Trophoblast cell (in vitro differentiated cells and primary cell): ENCODE measurements around the gene PIK3AP1.

Experiments
- DNase-seq, 2 donors: peaks; one replicate each; pipeline ENCODE4 v3.0.0-alpha.2; 2016
- H2AFZ ChIP-seq: 2 replicates; pipeline ENCODE4 v1.6.1; 2013; ENCODE audit warnings: low read length, moderate library complexity, mild to moderate bottlenecking; ENCODE audit not compliant: insufficient read depth, poor library complexity
- H2AK5ac ChIP-seq: 2 replicates; pipeline ENCODE4 v1.6.1; 2013; ENCODE audit warnings: mild to moderate bottlenecking, low read length
- H2BK120ac ChIP-seq: 2 replicates; pipeline ENCODE4 v1.6.1; 2013; ENCODE audit warnings: low read length, mild to moderate bottlenecking, moderate library complexity; ENCODE audit not compliant: insufficient read depth, poor library complexity
- H2BK12ac ChIP-seq: 2 replicates; pipeline ENCODE4 v1.6.1; 2013; ENCODE audit warnings: mild to moderate bottlenecking, low read length, moderate library complexity
- H2BK5ac ChIP-seq: 2 replicates; pipeline ENCODE4 v1.6.1; 2013; ENCODE audit warnings: low read length, low read depth, moderate library complexity, mild to moderate bottlenecking; ENCODE audit not compliant: poor library complexity
- H3K14ac ChIP-seq: 2 replicates; pipeline ENCODE4 v1.6.1; 2013; ENCODE audit warnings: mild to moderate bottlenecking, low read length
- H3K18ac ChIP-seq: 2 replicates; pipeline ENCODE4 v1.6.1; 2013; ENCODE audit warnings: mild to moderate bottlenecking, low read length
- H3K23ac ChIP-seq: 2 replicates; pipeline ENCODE4 v1.6.1; 2013; ENCODE audit warnings: low read length
- H3K27ac ChIP-seq: 2 replicates; pipeline ENCODE4 v1.5.1; 2013; ENCODE audit warnings: low read depth, mild to moderate bottlenecking, inconsistent platforms, low read length, moderate library complexity
- H3K27me3 ChIP-seq: 2 replicates; pipeline ENCODE4 v1.6.1; 2013; ENCODE audit warnings: inconsistent platforms, mild to moderate bottlenecking, low read length, moderate library complexity; ENCODE audit not compliant: insufficient read depth
- H3K36me3 ChIP-seq, 2 experiments: 1 replicate in 1 of 2; 2 replicates in 1 of 2; pipeline ENCODE4 v1.6.1; 2013; ENCODE audit warnings: low read length in 2 of 2, mild to moderate bottlenecking in 2 of 2, moderate library complexity in 1 of 2; ENCODE audit not compliant: insufficient read depth in 2 of 2, control insufficient read depth in 1 of 2
- H3K4ac ChIP-seq: 2 replicates; pipeline ENCODE4 v1.6.1; 2013; ENCODE audit warnings: low read depth, mild to moderate bottlenecking, low read length, moderate library complexity
- H3K4me1 ChIP-seq, 2 experiments: 1 replicate in 1 of 2; 2 replicates in 1 of 2; pipeline ENCODE4 v1.6.1; 2013; ENCODE audit warnings: low read length in 2 of 2, mild to moderate bottlenecking in 2 of 2, moderate library complexity in 1 of 2; ENCODE audit not compliant: insufficient read depth in 2 of 2, control insufficient read depth in 1 of 2
- H3K4me2 ChIP-seq: 2 replicates; pipeline ENCODE4 v1.6.1; 2013; ENCODE audit warnings: inconsistent platforms, mild to moderate bottlenecking, low read length, moderate library complexity
- H3K4me3 ChIP-seq: 2 replicates; pipeline ENCODE4 v1.5.1; 2013; ENCODE audit warnings: mild to moderate bottlenecking, low read depth, low read length, inconsistent platforms
- H3K79me1 ChIP-seq: one replicate; pipeline ENCODE4 v1.6.1; 2013; ENCODE audit warnings: low read length
- H3K79me2 ChIP-seq: 2 replicates; pipeline ENCODE4 v1.6.1; 2013; ENCODE audit warnings: low read length, mild to moderate bottlenecking; ENCODE audit not compliant: control insufficient read depth, insufficient read depth, poor library complexity
- H3K9ac ChIP-seq: 2 replicates; pipeline ENCODE4 v1.6.1; 2013; ENCODE audit warnings: mild to moderate bottlenecking, low read length
- H3K9me3 ChIP-seq: 2 replicates; pipeline ENCODE4 v1.6.1; 2013; ENCODE audit warnings: low read depth, mild to moderate bottlenecking, control low read depth, inconsistent platforms, low read length; ENCODE audit not compliant: insufficient read depth
- H4K12ac ChIP-seq: 2 replicates; pipeline ENCODE4 v1.6.1; 2013; ENCODE audit warnings: low read depth, mild to moderate bottlenecking, low read length, moderate library complexity
- H4K8ac ChIP-seq: 2 replicates; pipeline ENCODE4 v1.6.1; 2013; ENCODE audit warnings: low read depth, mild to moderate bottlenecking, low read length, moderate library complexity
- H4K91ac ChIP-seq: one replicate; pipeline ENCODE4 v1.6.1; 2013; ENCODE audit warnings: low read depth, mild to moderate bottlenecking, low read length, moderate library complexity
- WGBS: extraction: QIAGEN DNeasy Blood & Tissue Kit; methylation state at CpG from one replicate; pipeline ENCODE4 v1.1.7; 2013; ENCODE audit warnings: missing lambda C conversion rate; ENCODE audit not compliant: insufficient read length, insufficient coverage; ENCODE audit errors: extremely low coverage; 5-methylcytosine and 5-hydroxymethylcytosine counted together

The PIK3AP1 gene

DNA sequence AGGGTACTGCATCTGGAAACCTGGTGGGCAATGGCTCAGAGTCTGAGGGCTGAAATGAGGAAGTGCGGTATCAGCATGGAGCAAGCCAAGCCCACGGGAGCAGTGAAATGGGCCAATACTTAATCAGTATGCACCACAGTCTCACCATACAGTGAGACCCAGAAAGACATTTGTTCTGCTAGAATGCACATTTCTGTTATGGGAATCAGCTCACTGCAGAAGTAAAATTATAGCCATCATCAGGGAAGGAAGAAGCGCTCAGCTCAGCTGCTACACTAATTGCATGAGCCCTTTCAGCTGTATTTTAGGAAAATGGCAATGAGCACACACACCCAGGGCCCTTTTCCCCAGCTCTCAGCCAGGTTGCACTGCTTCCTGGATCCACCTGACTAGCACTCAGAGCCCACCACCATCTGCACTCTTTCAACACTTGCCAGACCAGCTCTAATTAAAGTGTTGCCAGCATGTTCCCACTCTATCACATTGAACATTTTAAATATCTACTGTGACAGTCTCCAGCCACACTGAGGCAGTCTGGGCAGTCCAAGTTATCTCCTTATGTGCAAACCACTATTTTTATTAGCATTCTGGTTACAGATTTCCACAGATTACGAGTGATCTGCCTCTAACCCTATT is 44.2 kb upstream of the PIK3AP1 start:
- H3K4me1 ChIP-seq, result no peaks in the 10 kb centered on the region
- no peaks in the 10 kb centered on the region for H3K79me2 ChIP-seq
- H2BK5ac ChIP-seq, result no peak overlapping the region
- H3K4me3 ChIP-seq, result no peak overlapping the region
- H2AFZ ChIP-seq, result no peak overlapping the region
- no peak overlapping the region for H3K14ac ChIP-seq
- H2BK12ac ChIP-seq, result no peak overlapping the region
- H3K27me3 ChIP-seq, result no peaks in the 10 kb centered on the region
- no CpG with 5 or more reads among the region's 4 CpGs for WGBS
- H4K91ac ChIP-seq, result no peak overlapping the region
- no peaks in the 10 kb centered on the region for H3K79me1 ChIP-seq
- H4K12ac ChIP-seq, result no peak overlapping the region
- H3K18ac ChIP-seq, result no peak overlapping the region
- H3K9me3 ChIP-seq, result no peaks in the 10 kb centered on the region
- H3K9ac ChIP-seq, result no peak overlapping the region
- H2BK120ac ChIP-seq, result no peak overlapping the region
- no peak overlapping the region for H3K27ac ChIP-seq
- H3K23ac ChIP-seq, result no peak overlapping the region
- no peak overlapping the region for H2AK5ac ChIP-seq
- no peaks in the 10 kb centered on the region for H3K36me3 ChIP-seq
- no peak overlapping the region for H3K4me2 ChIP-seq
- no peak overlapping the region for H3K4ac ChIP-seq
- H4K8ac ChIP-seq, result no peak overlapping the region
- DNase-seq, result no peak

GRCh38 chr10:96758423-96758822 is 38.1 kb upstream of the PIK3AP1 start:
- H3K27ac ChIP-seq, result no peak overlapping the region
- no peaks in the 10 kb centered on the region for H3K36me3 ChIP-seq
- no peak overlapping the region for H2AK5ac ChIP-seq
- H3K4me2 ChIP-seq, result no peak overlapping the region
- H3K79me2 ChIP-seq, result no peaks in the 10 kb centered on the region
- H3K4me3 ChIP-seq, result no peak overlapping the region
- H4K91ac ChIP-seq, result no peak overlapping the region
- H2BK120ac ChIP-seq, result no peak overlapping the region
- no peak overlapping the region for H3K23ac ChIP-seq
- H4K8ac ChIP-seq, result no peak overlapping the region
- H2AFZ ChIP-seq, result no peak overlapping the region
- no peak overlapping the region for H3K4ac ChIP-seq
- H2BK5ac ChIP-seq, result no peak overlapping the region
- WGBS, result no CpG with 5 or more reads among the region's 1 CpG
- no peak overlapping the region for H3K18ac ChIP-seq
- no peak overlapping the region for H3K9ac ChIP-seq
- no peak overlapping the region for H3K14ac ChIP-seq
- no peaks in the 10 kb centered on the region for H3K27me3 ChIP-seq
- no peaks in the 10 kb centered on the region for H3K79me1 ChIP-seq
- DNase-seq, result no peak
- H2BK12ac ChIP-seq, result no peak overlapping the region
- no peaks in the 10 kb centered on the region for H3K4me1 ChIP-seq
- no peaks in the 10 kb centered on the region for H3K9me3 ChIP-seq
- no peak overlapping the region for H4K12ac ChIP-seq

- Histone ChIP-seq H3K9ac (no peak overlapping the region), H2AK5ac (no peak overlapping the region), H3K4me2 (no peak overlapping the region), H4K12ac (no peak overlapping the region), H2AFZ (no peak overlapping the region), H3K4ac (no peak overlapping the region), H2BK12ac (no peak overlapping the region), H3K79me2 (no peaks in the 10 kb centered on the region), H2BK5ac (no peak overlapping the region), H3K9me3 (no peaks in the 10 kb centered on the region), H3K18ac (no peak overlapping the region), H2BK120ac (no peak overlapping the region), H3K14ac (no peak overlapping the region), H3K36me3 (no peaks in the 10 kb centered on the region), H3K27me3 (no peaks in the 10 kb centered on the region), H3K27ac (no peak overlapping the region), H3K4me1 (no peaks in the 10 kb centered on the region), H4K8ac (no peak overlapping the region), H3K23ac (no peak overlapping the region), H4K91ac (no peak overlapping the region), H3K4me3 (no peak overlapping the region), H3K79me1 (no peaks in the 10 kb centered on the region)
- no CpG with 5 or more reads among the region's 5 CpGs for WGBS
- no peak for DNase-seq
Observed at GRCh38 chr10:96756111-96756903, 36.0 kb upstream of the PIK3AP1 start.

DNA sequence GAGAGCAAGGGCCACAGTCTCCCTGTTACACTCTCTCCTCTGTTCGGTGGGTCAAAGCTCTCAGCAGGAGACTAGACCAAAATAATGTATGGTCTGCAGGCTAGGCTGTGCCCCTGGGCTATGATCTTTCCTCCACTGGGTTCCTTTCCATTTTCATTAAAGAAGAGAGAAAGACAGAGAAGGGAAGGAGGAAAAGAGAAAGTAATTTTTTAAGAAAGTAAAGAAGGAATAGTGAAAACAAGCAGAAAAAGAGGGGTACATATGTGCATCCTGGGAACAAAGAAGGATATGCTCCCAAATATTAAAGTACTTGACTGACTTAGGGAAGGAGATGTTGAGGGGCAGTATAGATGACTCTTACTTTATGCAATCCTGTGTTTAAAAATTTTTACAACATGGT is 33.6 kb upstream of the PIK3AP1 start:
- Histone ChIP-seq H4K8ac (no peak overlapping the region), H4K12ac (no peak overlapping the region), H3K4me3 (no peak overlapping the region), H3K27ac (no peak overlapping the region), H3K9me3 (no peaks in the 10 kb centered on the region), H2AFZ (no peak overlapping the region), H3K4me2 (no peak overlapping the region), H3K79me2 (no peaks in the 10 kb centered on the region), H3K23ac (no peak overlapping the region), H4K91ac (no peak overlapping the region), H2AK5ac (no peak overlapping the region), H3K4ac (no peak overlapping the region), H3K36me3 (no peaks in the 10 kb centered on the region), H3K79me1 (no peaks in the 10 kb centered on the region), H2BK5ac (no peak overlapping the region), H2BK12ac (no peak overlapping the region), H3K18ac (no peak overlapping the region), H2BK120ac (no peak overlapping the region), H3K14ac (no peak overlapping the region), H3K4me1 (no peaks in the 10 kb centered on the region), H3K27me3 (no peaks in the 10 kb centered on the region), H3K9ac (no peak overlapping the region)
- DNase-seq, result no peak
- no CpG with 5 or more reads among the region's 1 CpG for WGBS
